MM.1S (cell line): ENCODE data around the gene AAK1.

Experiments
- CTCF ChIP-seq: fragments of 300-600 bp; sonication (generic); IDR thresholded peaks from 2 replicates; pipeline ENCODE4 v1.5.1; 2016; ENCODE audit warnings: antibody characterized with exemption, low read length, mixed read lengths
- EZH2 ChIP-seq: fragments of 300-600 bp; sonication (generic); optimal IDR thresholded peaks from 2 replicates; pipeline ENCODE3; 2017; ENCODE audit warnings: low read depth, mild to moderate bottlenecking, antibody characterized with exemption, low read length, mixed read lengths
- EZH2phosphoT487 ChIP-seq: fragments of 300-600 bp; sonication (generic); IDR thresholded peaks from 2 replicates; pipeline ENCODE4 v1.6.1; 2018; ENCODE audit warnings: antibody characterized with exemption, low read length

GRCh38 chr2:69477627-69478026 is 165.9 kb downstream of the AAK1 start:
- TF ChIP-seq EZH2phosphoT487 (no peak), CTCF (no peak), EZH2 (no peak)
